CD4-positive, alpha-beta T cell treated with Interferon alpha-2 for 1 hour (primary cell): Measurements from ENCODE around the gene FNIP2.
"Not testable (repeated sequence)": the region's sequence is repeated elsewhere in the genome, so short reads cannot be mapped to it uniquely, and the experiment has no call there.

Experiments used
- DNase-seq, 2 donors: peaks; one replicate each; pipeline ENCODE4 v3.0.0-alpha.2; 2020 to 2022

FNIP2 gene

GRCh38 chr4:158875455-158875854, 106.6 kb downstream of the FNIP2 start:
- DNase-seq, result no peak

GRCh38 chr4:158877069-158877468, 108.2 kb downstream of the FNIP2 start:
- DNase-seq, result no peak

- not testable (repeated sequence) for DNase-seq
Measured at GRCh38 chr4:158882142-158882541, 113.3 kb downstream of the FNIP2 start.

- DNase-seq, result no peak
Measured at GRCh38 chr4:158884280-158884679, 115.5 kb downstream of the FNIP2 start.

- DNase-seq, result no peak
Measured at GRCh38 chr4:158885564-158885963, 116.7 kb downstream of the FNIP2 start.

- DNase-seq, result no peak
Measured at GRCh38 chr4:158890294-158890693, 121.5 kb downstream of the FNIP2 start.

- DNase-seq, result no peak
Measured at GRCh38 chr4:158891256-158891655, 122.4 kb downstream of the FNIP2 start.

- no peak for DNase-seq
Measured at GRCh38 chr4:158894826-158895225, 126.0 kb downstream of the FNIP2 start.

- DNase-seq, result peak in 1 of 2 donors; percentile 23
Measured at GRCh38 chr4:158895797-158896576, 127.2 kb downstream of the FNIP2 start.

GRCh38 chr4:158896577-158897238, 127.9 kb downstream of the FNIP2 start:
- DNase-seq, result peak in 1 of 2 donors; percentile 26

GRCh38 chr4:158900408-158900807, 131.6 kb downstream of the FNIP2 start:
- not testable (repeated sequence) for DNase-seq

- DNase-seq, result peak; percentile 9 to 55
Measured at GRCh38 chr4:158902280-158903078, 133.7 kb downstream of the FNIP2 start.

GRCh38 chr4:158903079-158903456, 134.2 kb downstream of the FNIP2 start:
- no peak for DNase-seq

- no peak for DNase-seq
Measured at GRCh38 chr4:158903472-158904043, 134.7 kb downstream of the FNIP2 start.

GRCh38 chr4:158904815-158905214, 136.0 kb downstream of the FNIP2 start:
- DNase-seq, result no peak

GRCh38 chr4:158906073-158906472, 137.2 kb downstream of the FNIP2 start:
- DNase-seq, result peak in 1 of 2 donors; percentile 37

- DNase-seq, result no peak
Measured at GRCh38 chr4:158912390-158912789, 143.6 kb downstream of the FNIP2 start.

- no peak for DNase-seq
Measured at GRCh38 chr4:158912806-158913205, 144.0 kb downstream of the FNIP2 start.

- no peak for DNase-seq
Measured at GRCh38 chr4:158913766-158914165, 144.9 kb downstream of the FNIP2 start.

- no peak for DNase-seq
Measured at GRCh38 chr4:158914218-158914617, 145.4 kb downstream of the FNIP2 start.

- no peak for DNase-seq
Measured at GRCh38 chr4:158915683-158916241, 146.9 kb downstream of the FNIP2 start.

GRCh38 chr4:158920452-158920996, 151.7 kb downstream of the FNIP2 start:
- DNase-seq, result not testable (repeated sequence)
